Heart right ventricle (tissue), 16 donors: ENCODE data around the gene POU2F3. TPM values are rescaled to one million over a fixed set of nuclear protein-coding genes. Genes with fewer than 3 reads are reported as not detected.

ENCODE experiments used
- ATAC-seq, 8 donors: fragments of 200-7000 bp; cut with Tn5 transposase; one replicate each; pipeline ENCODE4 v1.9.1; 2020; ENCODE audit warnings: mild to moderate bottlenecking in 8 of 8, moderate library complexity in 8 of 8, moderate number of reproducible peaks in 1 of 8
- DNase-seq, 2 donors: peaks; one replicate each; pipeline ENCODE4 v3.0.0-alpha.2; 2020
- H3K27ac ChIP-seq, 10 donors: fragments of 200-600 bp; sonication (generic) in 2 of 10; one replicate each; pipeline versions ENCODE4 v1.5.0 to v1.8.0; 2020 to 2022; ENCODE audit warnings: mild to moderate bottlenecking in 3 of 10
- H3K27me3 ChIP-seq, 7 donors: fragments of 200-600 bp; one replicate each; pipeline ENCODE4 v1.8.0; 2021 to 2022; ENCODE audit warnings: mild to moderate bottlenecking in 2 of 7
- H3K36me3 ChIP-seq, 9 donors: fragments of 200-600 bp; sonication (generic) in 1 of 9; one replicate each; pipeline versions ENCODE4 v1.5.0 to v1.8.0; 2020 to 2022; ENCODE audit warnings: mild to moderate bottlenecking in 2 of 9
- H3K4me1 ChIP-seq, 9 donors: fragments of 200-600 bp; sonication (generic) in 1 of 9; one replicate each; pipeline versions ENCODE4 v1.5.0 to v1.8.0; 2020 to 2022; ENCODE audit warnings: mild to moderate bottlenecking in 4 of 9
- H3K4me3 ChIP-seq, 10 donors: fragments of 200-600 bp; sonication (generic) in 2 of 10; one replicate each; pipeline versions ENCODE4 v1.5.0 to v1.8.0; 2020 to 2022; ENCODE audit warnings: mild to moderate bottlenecking in 7 of 10, moderate library complexity in 2 of 10
- H3K9me3 ChIP-seq, 11 donors: fragments of 200-600 bp in 10 of 11; sonication (generic) in 2 of 11; one replicate each; pipeline versions ENCODE4 v1.5.0 to v1.8.0; 2013 to 2022; ENCODE audit warnings: mild to moderate bottlenecking in 2 of 11, control low read depth in 1 of 11, moderate library complexity in 1 of 11
- WGBS, 2 donors: extraction: QIAGEN DNeasy Blood & Tissue Kit; methylation state at CpG; one replicate each; pipeline ENCODE4 v1.1.7; 2013; ENCODE audit warnings: inconsistent platforms in 1 of 2; 5-methylcytosine and 5-hydroxymethylcytosine counted together
- intact Hi-C, 10 donors: fragments of 100-400 bp; cut with DNase I; formaldehyde crosslinking; loops; one replicate each; pipeline versions ENCODE4 v1.11.1 to v1.14.2; 2022
- polyA plus RNA-seq, 2 donors: library from polyadenylated mRNA; stranded (reverse); fragments of 200-250 nt; gene quantifications; one replicate each; pipeline ENCODE4 v1.2.3, GENCODE V29; 2013
- total RNA-seq, 10 donors: library from RNA; stranded (reverse); fragmentation: NEBNext Ultra II Directional in 3 of 10; extraction: Animal tissue kit (Norgen Biotek cat#: 25700) in 3 of 10; gene quantifications; one replicate each; pipeline versions ENCODE4 v1.2.1 to v1.2.4, GENCODE V29; 2021 to 2023
- TF ChIP-seq, protein P1 (sequence below), 9 donors: fragments of 200-600 bp; sonication (generic) in 2 of 9; IDR thresholded peaks; one replicate each; pipeline versions ENCODE4 v1.5.0 to v1.8.0; 2021 to 2022; ENCODE audit warnings: antibody characterized with exemption in 9 of 9, mild to moderate bottlenecking in 5 of 9, moderate library complexity in 1 of 9
- donor health status: Arrhythmogenic right ventricular cardiomyopathy.
- donor health status: ischemic (EF 13 %, LVEDD 7.1; RV severe dilation, severe dysfunction).
- donor health status: healthy with polysubstance abuse.
- donor health status: DM: no; HTN: yes; CAD: no.
- donor health status: DM: no; HTN: no; CAD: no.
- donor health status: ischemic (EF 25% LVEDD 6.9; RV normal size, moderate dysfunction).
- donor health status: ischemic (EF 25% LVEDD 5.7; RV mildly dilated, moderate dysfunction).
- donor health status: healthy.
- donor health status: DM: yes; HTN: yes; CAD: no.
- donor health status: Ischemic cardiomyopathy.
- donor health status: ischemic (EF 35%, LVEDD 5.7; RV mildly dilated, moderate dysfunction).
- donor health status: nonischemic (EF 11% LVEDD 7.7; RV severe dilation, severe dysfunction).
- donor health status: DM: yes; HTN: yes; CAD: no.
- donor health status: PGD.
- donor health status: ischemic (EF 29% LVEDD 5.4; RV normal size, mild dysfunction).
- donor health status: nonischemic (EF 23%, LVEDD 6.1; RV moderate dilation, normal function).

The POU2F3 gene
- total and polyA plus RNA-seq, 12 donors, result 0.03 to 0.15 TPM; not detected in 10

DNA sequence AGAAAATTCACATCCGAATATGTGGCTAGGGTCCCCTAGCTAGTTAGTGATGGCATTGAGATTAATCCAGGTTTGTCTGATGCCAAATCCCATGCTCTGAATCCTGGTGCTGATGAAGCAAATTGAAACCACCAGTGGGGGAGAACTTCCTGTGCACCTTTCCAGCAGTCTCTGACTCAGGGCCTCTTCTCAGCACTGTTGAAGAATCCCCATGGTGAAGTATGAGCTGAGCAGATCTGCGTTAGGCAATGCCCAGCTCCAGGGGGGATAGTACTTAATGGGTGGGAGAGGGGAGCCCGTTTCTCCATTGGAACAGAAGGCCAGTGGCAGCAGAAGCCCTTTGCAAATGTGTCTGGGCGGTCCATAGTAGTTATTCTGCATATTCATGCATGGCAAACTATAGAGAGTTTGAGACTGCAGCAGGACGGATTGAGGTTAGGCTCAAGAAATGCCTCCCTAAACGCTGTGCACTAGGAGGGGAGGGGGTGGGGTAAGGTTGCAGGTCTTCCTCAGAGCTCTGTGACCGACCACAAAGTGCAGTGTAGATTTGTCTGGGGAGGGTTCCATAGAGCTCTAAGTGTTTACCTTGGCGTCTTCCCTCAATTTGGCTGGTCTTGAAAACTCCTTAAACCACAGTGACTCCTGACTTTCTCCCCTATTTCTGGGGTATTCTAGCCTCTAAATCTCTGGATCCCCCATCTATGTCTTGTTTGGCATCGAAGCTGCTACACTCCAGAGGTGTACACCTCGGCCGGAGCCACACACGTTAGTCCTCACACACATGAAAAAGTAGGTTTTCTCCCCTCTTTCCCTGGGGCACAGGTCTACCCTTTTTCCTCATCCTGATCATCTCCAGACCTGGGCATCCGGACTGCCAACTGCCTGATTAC is 4.8 kb downstream of the POU2F3 start:
- ATAC-seq (no peak), DNase-seq (no peak)
- peaks cover 0 to 13% (median 0%) of the 10 kb centered on the region in 9 donors for H3K4me1 ChIP-seq
- H3K27me3 ChIP-seq, result peaks cover 9 to 91% (median 74%) of the 10 kb centered on the region in 7 donors
- intact Hi-C loops, result no loop called here
- TF ChIP-seq, protein P1, sequence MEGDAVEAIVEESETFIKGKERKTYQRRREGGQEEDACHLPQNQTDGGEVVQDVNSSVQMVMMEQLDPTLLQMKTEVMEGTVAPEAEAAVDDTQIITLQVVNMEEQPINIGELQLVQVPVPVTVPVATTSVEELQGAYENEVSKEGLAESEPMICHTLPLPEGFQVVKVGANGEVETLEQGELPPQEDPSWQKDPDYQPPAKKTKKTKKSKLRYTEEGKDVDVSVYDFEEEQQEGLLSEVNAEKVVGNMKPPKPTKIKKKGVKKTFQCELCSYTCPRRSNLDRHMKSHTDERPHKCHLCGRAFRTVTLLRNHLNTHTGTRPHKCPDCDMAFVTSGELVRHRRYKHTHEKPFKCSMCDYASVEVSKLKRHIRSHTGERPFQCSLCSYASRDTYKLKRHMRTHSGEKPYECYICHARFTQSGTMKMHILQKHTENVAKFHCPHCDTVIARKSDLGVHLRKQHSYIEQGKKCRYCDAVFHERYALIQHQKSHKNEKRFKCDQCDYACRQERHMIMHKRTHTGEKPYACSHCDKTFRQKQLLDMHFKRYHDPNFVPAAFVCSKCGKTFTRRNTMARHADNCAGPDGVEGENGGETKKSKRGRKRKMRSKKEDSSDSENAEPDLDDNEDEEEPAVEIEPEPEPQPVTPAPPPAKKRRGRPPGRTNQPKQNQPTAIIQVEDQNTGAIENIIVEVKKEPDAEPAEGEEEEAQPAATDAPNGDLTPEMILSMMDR (IDR thresholded peaks at IDR 0.05), result no peak
- H3K4me3 ChIP-seq, result no peak overlapping the region
- no peak overlapping the region for H3K27ac ChIP-seq
- H3K9me3 ChIP-seq, result no peaks in the 10 kb centered on the region
- 72 to 75% methylated on average over 13 of the region's 13 CpGs for WGBS, 2 donors
- H3K36me3 ChIP-seq, result no peaks in the 10 kb centered on the region

DNA sequence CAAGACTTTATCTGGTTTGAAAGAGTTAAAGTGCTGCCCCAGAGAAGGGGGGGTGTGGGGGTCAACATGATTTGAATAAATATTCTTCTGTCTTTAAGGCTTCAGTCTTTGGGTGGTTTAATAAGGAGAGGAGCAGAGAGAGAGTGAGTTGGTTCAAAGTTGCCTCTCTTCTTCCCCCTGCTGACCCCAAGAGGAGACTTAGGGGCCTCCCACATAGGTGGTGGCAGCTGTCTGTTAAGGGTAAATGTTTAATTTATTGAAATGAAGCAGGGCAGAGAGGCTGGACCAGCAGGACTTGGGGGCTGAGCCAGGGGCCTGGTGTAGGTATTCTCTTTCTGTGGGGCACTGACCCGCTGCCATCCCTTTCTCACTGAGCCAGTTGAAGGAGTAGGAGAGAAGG is 5.5 kb downstream of the POU2F3 start:
- no peak for ATAC-seq
- intact Hi-C loops, result no loop called here
- no peaks in the 10 kb centered on the region for H3K9me3 ChIP-seq
- no peak overlapping the region for H3K27ac ChIP-seq
- H3K4me3 ChIP-seq, result no peak overlapping the region
- no peak for DNase-seq
- peaks cover 0 to 13% (median 0%) of the 10 kb centered on the region in 9 donors for H3K4me1 ChIP-seq
- H3K36me3 ChIP-seq, result no peaks in the 10 kb centered on the region
- WGBS, 2 donors, result 85 to 95% methylated on average over 1 of the region's 1 CpG
- peaks cover 2 to 89% (median 74%) of the 10 kb centered on the region in 7 donors for H3K27me3 ChIP-seq
- TF ChIP-seq, protein P1 (IDR thresholded peaks at IDR 0.05), result no peak

DNA sequence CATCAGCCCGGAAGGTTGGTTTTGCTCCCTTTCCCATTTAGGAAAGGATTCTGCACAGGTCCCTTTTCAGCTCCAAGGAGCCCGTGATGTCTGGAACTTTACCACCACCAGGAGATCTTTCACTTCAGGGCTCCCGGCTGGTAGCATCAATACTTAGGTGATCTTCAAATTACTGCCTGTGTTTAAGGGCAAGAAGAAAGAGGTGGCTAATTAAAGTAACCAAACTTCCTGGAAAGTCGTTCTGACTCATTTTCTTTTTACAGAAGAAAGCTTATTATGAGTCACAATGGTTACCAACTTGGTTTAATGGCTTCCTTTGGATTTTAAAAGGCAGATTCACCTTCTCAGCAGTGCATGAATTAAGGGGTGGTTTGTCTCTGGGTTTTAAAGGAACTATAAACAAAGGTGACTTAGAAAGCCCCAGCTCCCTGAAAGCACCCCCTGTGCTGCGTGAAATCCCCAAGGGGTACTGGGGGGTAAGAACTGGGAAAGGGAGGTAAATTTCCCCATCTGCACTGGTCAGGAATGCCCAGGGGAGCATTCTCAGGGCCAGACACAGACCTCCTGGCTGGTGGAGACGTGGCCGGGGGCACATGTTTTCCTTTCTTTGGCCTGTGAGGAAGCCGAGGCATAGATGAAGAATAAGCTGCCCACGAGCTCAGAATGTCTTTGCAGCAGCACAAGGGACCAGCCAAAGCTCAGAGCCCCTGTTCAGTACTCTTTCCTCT is 8.8 kb downstream of the POU2F3 start:
- no peaks in the 10 kb centered on the region for H3K36me3 ChIP-seq
- no peak for ATAC-seq
- WGBS, 2 donors, result 67 to 77% methylated on average over 9 of the region's 9 CpGs
- TF ChIP-seq, protein P1 (IDR thresholded peaks at IDR 0.05), result no peak
- H3K9me3 ChIP-seq, result no peaks in the 10 kb centered on the region
- H3K27me3 ChIP-seq, result peaks cover 0 to 72% (median 65%) of the 10 kb centered on the region in 7 donors
- intact Hi-C loops, result no loop called here
- H3K4me1 ChIP-seq, result peaks cover 0 to 13% (median 0%) of the 10 kb centered on the region in 9 donors
- DNase-seq, result no peak
- no peak overlapping the region for H3K27ac ChIP-seq
- no peak overlapping the region for H3K4me3 ChIP-seq
